HG03469 (cell line): ENCODE results near the gene CD28.
A peak's percentile ranks its signal among the peaks of the same experiment; 100 is the strongest.
"Not testable (repeated sequence)": the region's sequence is repeated elsewhere in the genome, so short reads cannot be mapped to it uniquely, and the experiment has no call there.

Experiments used
- ATAC-seq: cut with Tn5 transposase; IDR thresholded peaks from one replicate; pipeline ENCODE4 v1.9.1; 2021; ENCODE audit warnings: mild to moderate bottlenecking, moderate library complexity, moderate number of reproducible peaks; ENCODE audit not compliant: unreplicated experiment

The CD28 gene

GRCh38 chr2:203685789-203686420, 20.5 kb upstream of the CD28 start:
- ATAC-seq, result no peak

- no peak for ATAC-seq
Measured at GRCh38 chr2:203687165-203687564, 19.3 kb upstream of the CD28 start.

- ATAC-seq, result peak; percentile 71
Measured at GRCh38 chr2:203688798-203689197, 17.6 kb upstream of the CD28 start.

- peak; percentile 30 for ATAC-seq
Measured at GRCh38 chr2:203689426-203690116, 16.9 kb upstream of the CD28 start.

- no peak for ATAC-seq
Measured at GRCh38 chr2:203690117-203690431, 16.4 kb upstream of the CD28 start.

- no peak for ATAC-seq
Measured at GRCh38 chr2:203690441-203691047, 15.9 kb upstream of the CD28 start.

- ATAC-seq, result no peak
Measured at GRCh38 chr2:203691149-203691548, 15.3 kb upstream of the CD28 start.

GRCh38 chr2:203692031-203692710, 14.3 kb upstream of the CD28 start:
- no peak for ATAC-seq

- ATAC-seq, result no peak
Measured at GRCh38 chr2:203693242-203693879, 13.1 kb upstream of the CD28 start.

- ATAC-seq, result no peak
Measured at GRCh38 chr2:203694191-203694590, 12.2 kb upstream of the CD28 start.

- ATAC-seq, result no peak
Measured at GRCh38 chr2:203697190-203697589, 9.2 kb upstream of the CD28 start.

GRCh38 chr2:203697763-203698162, 8.7 kb upstream of the CD28 start:
- ATAC-seq, result not testable (repeated sequence)

GRCh38 chr2:203698410-203698809, 8.0 kb upstream of the CD28 start:
- ATAC-seq, result not testable (repeated sequence)

- no peak for ATAC-seq
Measured at GRCh38 chr2:203704430-203704829, 2.0 kb upstream of the CD28 start.

- ATAC-seq, result no peak
Measured at GRCh38 chr2:203705178-203705577, 1.3 kb upstream of the CD28 start.

GRCh38 chr2:203707530-203707929, 1.1 kb downstream of the CD28 start:
- no peak for ATAC-seq

- ATAC-seq, result no peak
Measured at GRCh38 chr2:203708846-203709396, 2.5 kb downstream of the CD28 start.

- ATAC-seq, result no peak
Measured at GRCh38 chr2:203709416-203710040, 3.1 kb downstream of the CD28 start.

- no peak for ATAC-seq
Measured at GRCh38 chr2:203710226-203710625, 3.8 kb downstream of the CD28 start.

GRCh38 chr2:203710952-203711351, 4.5 kb downstream of the CD28 start:
- no peak for ATAC-seq

GRCh38 chr2:203711399-203711798, 5.0 kb downstream of the CD28 start:
- ATAC-seq, result no peak
